Retina (tissue), 1 donor: ENCODE data around the gene DPM3.
A peak's percentile ranks its signal among the peaks of the same experiment; 100 is the strongest.

Source experiments
- DNase-seq: peaks from one replicate; pipeline ENCODE4 v3.0.0-alpha.2; 2016

DPM3 gene

GRCh38 chr1:155145491-155145890 lies 5.2 kb upstream of the DPM3 start:
- no peak for DNase-seq

GRCh38 chr1:155141749-155142148 lies 1.4 kb upstream of the DPM3 start:
- no peak for DNase-seq

- no peak for DNase-seq
Measured at GRCh38 chr1:155140630-155140953, 261 bp upstream of the DPM3 start.

GRCh38 chr1:155137154-155137949 lies 3.0 kb downstream of the DPM3 start:
- DNase-seq = no peak

GRCh38 chr1:155136748-155137147 lies 3.6 kb downstream of the DPM3 start:
- DNase-seq = peak; percentile 24

- DNase-seq = peak; percentile 96
Measured at GRCh38 chr1:155135415-155136028, 4.8 kb downstream of the DPM3 start, which contains the start of gene SLC50A1. TSS of gene SLC50A1 (plus strand) at chr1:155135852. CDS start at chr1:155135912, 60 bp downstream.

GRCh38 chr1:155134880-155135414 lies 5.4 kb downstream of the DPM3 start:
- DNase-seq = no peak

- no peak for DNase-seq
Measured at GRCh38 chr1:155134322-155134721, 6.0 kb downstream of the DPM3 start.

- no peak for DNase-seq
Measured at GRCh38 chr1:155133799-155134281, 6.5 kb downstream of the DPM3 start.

GRCh38 chr1:155131856-155132255 lies 8.5 kb downstream of the DPM3 start:
- no peak for DNase-seq

GRCh38 chr1:155131285-155131684 lies 9.0 kb downstream of the DPM3 start:
- no peak for DNase-seq

- DNase-seq = no peak
Measured at GRCh38 chr1:155130272-155131006, 9.9 kb downstream of the DPM3 start.

GRCh38 chr1:155128755-155129473 lies 11.4 kb downstream of the DPM3 start:
- peak; percentile 24 for DNase-seq

GRCh38 chr1:155127967-155128754 lies 12.2 kb downstream of the DPM3 start:
- peak; percentile 59 for DNase-seq

GRCh38 chr1:155127105-155127966 lies 13.0 kb downstream of the DPM3 start, which contains the start of gene EFNA1:
TSS of gene EFNA1 (plus strand) at chr1:155127876. CDS start at chr1:155127978, 102 bp downstream.
- peak; percentile 77 for DNase-seq

- peak; percentile 75 for DNase-seq
Measured at GRCh38 chr1:155126556-155127104, 13.7 kb downstream of the DPM3 start.

- DNase-seq = peak; percentile 74
Measured at GRCh38 chr1:155125946-155126555, 14.3 kb downstream of the DPM3 start.

- DNase-seq = no peak
Measured at GRCh38 chr1:155125511-155125945, 14.8 kb downstream of the DPM3 start.
